Endothelial cell of umbilical vein (primary cell): Measurements from ENCODE around the gene GJB2. TPM values are rescaled to one million over a fixed set of nuclear protein-coding genes. Genes with fewer than 3 reads are reported as not detected.

Experiments used
- BruUV-seq: library from RNA; stranded (reverse); fragments of 400-500 nt; replicated peaks from 2 replicates; lab custom pipeline; 2021; lab: Mats Ljungman, UMichigan
- CTCF ChIA-PET: fragments of 300-600, 350-600 bp; sonication (Branson Sonifier 250); formaldehyde crosslinking; loops from one replicate; lab custom pipeline; 2021; ENCODE audit warnings: antibody characterized with exemption, inconsistent platforms; lab: Charles Lee
- POLR2A ChIA-PET: fragments of 300-600, 350-600 bp; sonication (Branson Sonifier 250); formaldehyde crosslinking; loops from one replicate; lab custom pipeline; 2021; ENCODE audit warnings: antibody characterized with exemption, inconsistent platforms; lab: Charles Lee
- DNase-seq: peaks from one replicate; pipeline ENCODE4 v3.0.0-alpha.2; 2011; ENCODE audit warnings: low read depth, low spot score
- FAIRE-seq: peaks from 2 replicates; lab custom pipeline; 2011; peaks lifted over from hg19 to GRCh38; lab: Jason Lieb, UNC
- H2AFZ ChIP-seq: 2 replicates; pipeline ENCODE4 v1.6.0; 2012; ENCODE audit warnings: low read depth, low read length, control low read depth, inconsistent platforms
- H3K27ac ChIP-seq: 2 replicates; pipeline ENCODE4 v1.5.1; 2011; ENCODE audit warnings: low read depth, mild to moderate bottlenecking, control low read depth, low read length, moderate library complexity; ENCODE audit not compliant: insufficient read depth
- H3K27me3 ChIP-seq, 2 experiments: 2 replicates each; pipeline versions ENCODE4 v1.6.0 to v1.6.1; 2011; ENCODE audit warnings: low read length in 2 of 2, mixed read lengths in 1 of 2; ENCODE audit not compliant: control insufficient read depth in 2 of 2, insufficient read depth in 2 of 2
- H3K36me3 ChIP-seq, 2 experiments: 2 replicates in 1 of 2; 3 replicates in 1 of 2; pipeline ENCODE4 v1.5.1; 2011; ENCODE audit warnings: low read length in 2 of 2, mild to moderate bottlenecking in 1 of 2, moderate library complexity in 1 of 2; ENCODE audit not compliant: control insufficient read depth in 2 of 2, insufficient read depth in 2 of 2; ENCODE audit errors: extremely low read depth in 1 of 2
- H3K4me1 ChIP-seq: 3 replicates; pipeline ENCODE4 v1.5.1; 2011; ENCODE audit warnings: mild to moderate bottlenecking, low read length; ENCODE audit not compliant: control insufficient read depth, insufficient read depth; ENCODE audit errors: extremely low read depth
- H3K4me2 ChIP-seq: 2 replicates; pipeline ENCODE4 v1.6.1; 2011; ENCODE audit warnings: low read length, control low read depth, mixed read lengths; ENCODE audit not compliant: insufficient read depth
- H3K4me3 ChIP-seq, 3 experiments: fragments of 200-600 bp in 1 of 3; sonication (generic), shearing (Covaris generic) in 1 of 3; replicated peaks in 1 of 3; 2 replicates each; pipeline ENCODE4 v1.5.1; 2011 to 2016; ENCODE audit warnings: control low read depth in 3 of 3, low read length in 3 of 3, mild to moderate bottlenecking in 2 of 3, inconsistent platforms in 1 of 3, low read depth in 1 of 3, moderate library complexity in 1 of 3; ENCODE audit not compliant: insufficient read depth in 1 of 3
- H3K79me2 ChIP-seq: 2 replicates; pipeline ENCODE4 v1.6.0; 2012; ENCODE audit warnings: low read length, inconsistent platforms; ENCODE audit not compliant: control insufficient read depth, insufficient read depth
- H3K9ac ChIP-seq: replicated peaks from 2 replicates; pipeline ENCODE3; 2011; ENCODE audit warnings: low read length, control low read depth; ENCODE audit not compliant: insufficient read depth; ENCODE audit errors: extremely low read depth
- H3K9me1 ChIP-seq: replicated peaks from 3 replicates; pipeline ENCODE4 v1.6.0; 2011; ENCODE audit warnings: mild to moderate bottlenecking, low read length; ENCODE audit not compliant: control insufficient read depth, insufficient read depth; ENCODE audit errors: extremely low read depth
- H3K9me3 ChIP-seq: replicated peaks from 2 replicates; pipeline ENCODE4 v1.5.1; 2012; ENCODE audit warnings: low read length, inconsistent platforms; ENCODE audit not compliant: control insufficient read depth, insufficient read depth
- H4K20me1 ChIP-seq: replicated peaks from 2 replicates; pipeline ENCODE3; 2011; ENCODE audit warnings: mild to moderate bottlenecking, low read length; ENCODE audit not compliant: control insufficient read depth, insufficient read depth; ENCODE audit errors: extremely low read depth
- CTCF ChIP-seq, 2 donors: IDR thresholded peaks; 1 replicate in 1 of 2; 2 replicates in 1 of 2; pipeline ENCODE4 v1.5.1; 2011; ENCODE audit warnings: low read length in 2 of 2, mild to moderate bottlenecking in 2 of 2, moderate library complexity in 2 of 2, control low read depth in 1 of 2, inconsistent platforms in 1 of 2, low read depth in 1 of 2; ENCODE audit not compliant: insufficient read depth in 1 of 2; ENCODE audit errors: extremely low read depth in 1 of 2
- EZH2 ChIP-seq: IDR thresholded peaks from 2 replicates; pipeline ENCODE4 v1.6.1; 2012; ENCODE audit warnings: borderline replicate concordance, low read depth, mild to moderate bottlenecking, moderate library complexity, low read length, inconsistent platforms; ENCODE audit not compliant: severe bottlenecking
- FOS ChIP-seq: IDR thresholded peaks from 2 replicates; pipeline ENCODE4 v1.6.1; 2011; ENCODE audit warnings: mild to moderate bottlenecking, low read length, moderate library complexity, borderline replicate concordance; ENCODE audit not compliant: insufficient read depth
- JUN ChIP-seq: IDR thresholded peaks from 2 replicates; pipeline ENCODE4 v1.6.1; 2011; ENCODE audit warnings: borderline replicate concordance, low read depth; ENCODE audit not compliant: insufficient read length, insufficient read depth
- POLR2A ChIP-seq: IDR thresholded peaks from 2 replicates; pipeline ENCODE4 v1.6.1; 2012; ENCODE audit warnings: low read depth, mild to moderate bottlenecking, control low read depth, low read length
- POLR2AphosphoS5 ChIP-seq: IDR thresholded peaks from 2 replicates; pipeline ENCODE4 v1.6.1; 2012; ENCODE audit warnings: low read depth, mild to moderate bottlenecking, control low read depth, low read length, moderate library complexity; ENCODE audit not compliant: insufficient read depth
- dilution Hi-C: fragments of 300-500 bp; cut with MboI; formaldehyde crosslinking; loops from one replicate; pipeline ENCODE4 v1.15.0; 2019; ENCODE audit warnings: low sequenced_read_pairs; ENCODE audit not compliant: extremely low pct_ligation_motif_present
- intact Hi-C: fragments of 100-400 bp; cut with micrococcal nuclease; formaldehyde crosslinking; loops from one replicate; pipeline ENCODE4 v1.10.0; 2022
- polyA plus RNA-seq, 4 experiments: library from polyadenylated mRNA; depleted of rRNA in 3 of 4; stranded (reverse) in 3 of 4; unstranded in 1 of 4; fragments of >200 nt; gene quantifications; 2 replicates each; pipeline versions ENCODE4 v1.2.1 to v1.2.3, GENCODE V29; 2011 to 2012; ENCODE audit warnings: missing spikeins in 1 of 4
- total RNA-seq: library from RNA; stranded (reverse); gene quantifications from 2 replicates; pipeline ENCODE4 v1.2.3, GENCODE V29; 2021
- TF ChIP-seq, protein P1 (sequence below): IDR thresholded peaks from 2 replicates; pipeline ENCODE4 v1.6.1; 2011; ENCODE audit not compliant: insufficient read depth, insufficient read length

The GJB2 gene
- total and polyA plus RNA-seq, 2 donors (not counting 3 experiments of a cell fraction or from before 2014, with no cell fraction given), result not detected

DNA sequence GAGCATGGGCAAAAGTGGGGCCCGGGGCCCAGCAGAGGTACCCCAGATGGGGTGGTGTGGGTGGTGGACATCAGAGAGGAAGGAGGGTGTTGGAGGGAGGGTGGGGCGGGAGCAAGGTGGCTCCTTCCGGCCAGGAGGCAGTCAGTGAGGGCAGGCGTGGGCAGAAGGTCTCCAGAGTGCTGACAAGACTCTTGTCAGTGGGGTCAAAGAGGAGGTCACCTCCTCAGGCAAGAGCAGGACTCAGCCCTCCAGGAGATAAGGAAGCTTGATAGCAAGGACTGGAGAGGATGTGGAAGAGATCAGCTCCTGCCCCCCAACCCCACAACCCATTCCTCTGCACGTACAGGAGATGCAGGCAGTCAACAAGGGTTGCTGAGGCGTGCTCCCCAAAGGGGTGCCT is 41.7 kb downstream of the GJB2 start:
- Histone ChIP-seq H2AFZ (no peak overlapping the region), H3K4me1 (no peaks in the 10 kb centered on the region), H3K79me2 (no peaks in the 10 kb centered on the region), H3K4me2 (no peak overlapping the region), H3K9me3 (no peaks in the 10 kb centered on the region), H3K36me3 (no peaks in the 10 kb centered on the region), H3K9ac (no peak overlapping the region), H3K27me3 (peaks cover 12 to 43% of the 10 kb centered on the region in 2 experiments), H3K9me1 (no peaks in the 10 kb centered on the region), H4K20me1 (no peaks in the 10 kb centered on the region), H3K4me3 (no peak overlapping the region), H3K27ac (no peak overlapping the region)
- ChIA-PET CTCF (no interaction called here), POLR2A (no interaction called here)
- dilution Hi-C loops, result no loop called here
- BruUV-seq, result no TSS peak
- DNase-seq (no peak), FAIRE-seq (no peak)
- TF ChIP-seq JUN (no peak), FOS (no peak), POLR2A (no peak), CTCF (IDR thresholded peaks at IDR 0.05; ENCODE audit: extremely low read depth in 1 of 2, insufficient read depth in 1 of 2, low read depth in 1 of 2, low read length in 2 of 2) (no peak), POLR2AphosphoS5 (no peak), EZH2 (no peak)
- TF ChIP-seq, protein P1, sequence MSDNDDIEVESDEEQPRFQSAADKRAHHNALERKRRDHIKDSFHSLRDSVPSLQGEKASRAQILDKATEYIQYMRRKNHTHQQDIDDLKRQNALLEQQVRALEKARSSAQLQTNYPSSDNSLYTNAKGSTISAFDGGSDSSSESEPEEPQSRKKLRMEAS, result no peak
- intact Hi-C loops, result no loop called here
